Measurements from ENCODE around the gene PRM1. TPM values are rescaled to one million over a fixed set of nuclear protein-coding genes. Genes with fewer than 3 reads are reported as not detected.

Gene PRM1
- total RNA-seq, 2 experiments from 2014 or later: not detected

Other genes with a start within 250 kb of the PRM1 start
- gene SOCS1, start 25.1 kb downstream of the PRM1 start, total RNA-seq: 100 to 1,000 TPM; 136 to 142 TPM
- gene TNP2, start 12.0 kb downstream of the PRM1 start, total RNA-seq: not detected
- not detected for gene PRM3, start 7.7 kb downstream of the PRM1 start, total RNA-seq
- not detected for gene PRM2, start 4.8 kb downstream of the PRM1 start, total RNA-seq
- gene RMI2, start 64.1 kb upstream of the PRM1 start, total RNA-seq: 10 to 100 TPM; 45.9 to 46.6 TPM

All from activated CD4-positive, alpha-beta memory T cell treated with anti-CD3 and anti-CD28 coated beads, Interleukin-2, amount 10 ng/mL, durations not matched to agents 7 days and 5 days (primary cell).